ENCODE results near the gene SFXN1.

SFXN1 gene

DNA sequence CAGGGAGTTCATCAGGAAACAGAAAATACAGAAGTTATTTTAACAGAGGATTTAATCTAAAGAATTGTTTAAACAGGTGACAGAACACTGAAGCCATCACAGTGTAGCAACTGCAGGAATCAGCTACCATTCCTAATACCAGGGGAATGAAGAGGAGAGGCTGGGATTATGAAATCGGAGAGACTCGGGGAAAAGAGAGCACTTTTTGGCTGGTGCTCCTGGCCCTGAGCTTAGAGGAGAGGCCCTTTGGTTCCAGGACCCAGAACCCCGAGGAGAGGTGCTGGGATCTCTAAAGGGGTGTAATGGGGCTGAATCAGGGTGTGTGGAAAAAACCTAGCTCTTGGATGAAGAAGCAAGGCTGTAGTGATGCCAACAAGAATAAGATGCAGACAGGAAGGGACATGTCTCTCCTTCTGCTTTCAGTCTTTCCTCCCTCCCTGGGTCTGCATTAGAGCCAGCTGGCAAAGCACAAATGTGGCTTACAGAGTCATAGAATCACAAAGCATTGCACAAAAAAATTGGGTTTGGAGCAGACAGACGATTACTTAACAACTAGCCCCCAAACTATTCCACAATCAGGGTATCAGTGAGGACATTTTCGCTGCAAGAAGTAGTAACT is 11.6 kb upstream of the SFXN1 start:
- DNase-seq, result peak in 1 of 2 donors; percentile 51

- DNase-seq, result no peak
Observed at GRCh38 chr5:175467983-175468690, 10.2 kb upstream of the SFXN1 start.

GRCh38 chr5:175468892-175469291 is 9.5 kb upstream of the SFXN1 start:
- no peak for DNase-seq

DNA sequence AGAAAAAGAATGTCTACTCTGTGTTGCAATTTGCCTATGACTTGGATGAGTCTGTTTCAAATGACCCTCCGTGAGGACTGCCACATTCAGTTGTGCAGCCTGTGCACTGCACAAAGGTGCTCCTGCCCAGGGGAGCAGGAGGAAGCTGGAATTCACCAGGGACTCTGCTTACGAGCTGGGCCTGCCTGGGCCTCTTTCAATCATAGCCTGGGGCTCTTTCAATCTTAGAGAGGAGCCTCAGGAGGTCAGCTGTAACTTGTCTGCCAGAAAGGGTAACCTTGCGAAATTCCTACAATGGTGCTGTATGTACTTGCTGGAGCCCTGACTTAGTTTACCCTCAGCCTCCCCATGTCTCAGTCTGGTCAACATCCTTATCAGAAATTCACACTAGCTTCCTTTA is 8.4 kb upstream of the SFXN1 start:
- no peak for DNase-seq

GRCh38 chr5:175470781-175471180 is 7.6 kb upstream of the SFXN1 start:
- peak; percentile 3 to 32 for DNase-seq

DNA sequence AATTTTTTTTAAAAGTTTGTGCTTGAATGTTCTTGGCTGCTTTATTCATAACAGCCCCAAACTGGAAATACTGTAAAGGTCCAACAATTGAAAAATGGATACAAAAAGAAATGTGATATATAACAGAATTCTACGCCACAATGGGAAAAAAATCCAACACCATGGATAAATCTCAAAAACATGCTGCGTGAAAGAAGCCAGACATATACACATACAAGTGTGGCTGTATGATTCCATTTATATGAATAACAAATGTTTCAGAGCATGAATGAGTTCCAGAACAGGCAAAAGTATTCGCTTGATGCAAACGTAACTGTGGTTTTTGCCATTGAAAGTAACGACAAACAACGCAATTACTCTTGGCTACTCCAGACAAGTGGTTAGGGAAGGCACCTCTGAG is 7.2 kb upstream of the SFXN1 start:
- DNase-seq, result no peak

- DNase-seq, result no peak
Observed at GRCh38 chr5:175471628-175472027, 6.7 kb upstream of the SFXN1 start.

DNA sequence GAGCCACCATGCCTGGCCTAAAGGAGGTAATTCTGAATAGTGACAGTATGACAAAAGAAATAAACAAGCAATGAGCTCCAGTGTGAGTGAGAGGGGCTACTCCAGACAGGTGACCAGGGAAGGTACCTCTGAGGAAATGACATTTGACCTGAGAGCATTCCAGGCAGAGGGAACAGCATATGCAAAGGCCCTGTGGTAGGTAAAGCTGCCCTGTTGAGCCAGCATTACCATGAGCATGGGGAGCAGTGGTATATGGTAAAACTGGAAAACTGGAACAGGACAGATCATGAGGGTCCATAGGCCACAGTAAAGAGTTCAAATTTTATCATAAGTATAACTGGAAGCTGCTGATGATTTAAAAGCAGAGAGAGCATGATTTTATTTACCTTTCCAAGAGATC is 6.0 kb upstream of the SFXN1 start:
- no peak for DNase-seq

DNA sequence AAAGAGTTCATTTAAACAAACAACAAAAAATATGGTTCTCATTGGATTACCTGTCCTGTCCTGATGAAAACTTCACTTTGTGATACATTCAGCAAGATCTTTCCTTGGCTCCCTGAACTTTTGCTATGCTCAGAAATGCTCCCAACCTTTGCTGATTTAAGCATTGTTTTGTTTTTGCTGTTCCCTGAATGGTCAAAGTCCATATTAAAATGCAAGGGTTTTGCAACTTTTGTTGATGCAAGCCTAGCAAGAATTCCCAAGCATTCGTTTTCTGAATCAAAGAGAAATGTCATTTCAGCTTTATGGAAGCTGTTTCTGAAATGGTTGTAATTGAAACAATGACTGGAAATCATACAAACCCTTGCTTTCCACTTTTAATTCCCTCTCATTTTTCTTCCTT is 3.1 kb upstream of the SFXN1 start:
- DNase-seq, result no peak

DNA sequence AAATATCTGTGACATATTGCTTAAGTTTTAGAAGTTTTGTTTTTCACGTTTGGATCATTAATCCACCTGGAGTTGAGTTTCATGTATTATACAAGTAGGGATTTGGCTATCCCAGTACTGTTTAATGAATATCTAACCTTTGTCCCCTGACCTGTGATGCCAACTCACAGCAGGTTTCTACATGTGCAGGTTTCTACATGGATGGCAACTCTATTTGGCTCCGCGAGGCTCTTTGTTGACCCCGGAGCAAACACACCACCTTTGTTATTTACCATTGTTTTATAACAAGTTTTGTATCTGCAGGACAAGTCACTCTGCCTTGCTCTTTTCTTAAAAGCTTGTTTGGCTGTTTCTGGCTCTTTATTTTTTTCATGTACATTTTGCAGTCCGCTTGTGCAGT is 920 bp upstream of the SFXN1 start:
- DNase-seq, result no peak

- no peak for DNase-seq
Observed at GRCh38 chr5:175478008-175478383, 364 bp upstream of the SFXN1 start.

- no peak for DNase-seq
Observed at GRCh38 chr5:175479125-175479881, 943 bp downstream of the SFXN1 start.

GRCh38 chr5:175483337-175483736 is 5.0 kb downstream of the SFXN1 start:
- DNase-seq, result no peak

DNA sequence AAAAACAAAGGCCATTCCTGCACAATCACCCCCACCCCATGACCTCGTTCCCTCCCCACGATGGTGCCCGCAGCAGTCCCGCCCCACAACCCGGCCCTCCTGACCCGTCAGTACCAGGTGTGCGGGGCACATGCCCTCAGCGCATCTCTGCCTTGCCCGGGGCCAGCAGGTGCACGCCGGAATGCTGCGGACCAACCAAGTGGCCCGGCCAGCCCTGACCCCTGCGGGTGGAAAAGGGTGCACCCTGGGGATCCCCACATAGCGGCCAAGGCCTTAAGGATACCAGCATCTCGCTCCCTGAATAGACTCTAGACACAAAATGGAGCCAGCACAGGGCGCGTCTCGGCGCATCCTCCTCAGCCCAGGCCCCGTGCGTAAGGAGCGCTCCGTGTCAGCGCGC is 6.0 kb downstream of the SFXN1 start:
- no peak for DNase-seq

GRCh38 chr5:175484829-175485228 is 6.5 kb downstream of the SFXN1 start:
- DNase-seq, result no peak

DNA sequence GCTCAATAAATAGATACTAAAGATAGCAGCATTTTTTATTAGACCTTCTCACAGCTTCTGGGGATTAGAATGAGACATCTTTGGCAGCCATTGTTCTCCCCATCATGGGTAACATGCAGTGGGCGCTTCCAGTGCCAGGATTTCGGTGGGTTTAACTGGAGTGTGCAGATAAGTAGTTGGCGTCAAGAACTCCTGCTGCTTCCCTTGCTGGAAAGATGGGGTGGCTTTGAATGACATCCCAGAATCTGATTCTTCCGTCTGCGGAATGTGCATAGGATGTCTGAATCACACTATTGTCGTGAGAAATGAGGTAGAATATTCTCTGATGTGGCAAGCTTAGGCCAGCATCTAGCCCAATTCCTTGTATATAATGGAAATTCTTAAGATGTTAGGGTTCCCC is 7.3 kb downstream of the SFXN1 start:
- DNase-seq, result no peak

DNA sequence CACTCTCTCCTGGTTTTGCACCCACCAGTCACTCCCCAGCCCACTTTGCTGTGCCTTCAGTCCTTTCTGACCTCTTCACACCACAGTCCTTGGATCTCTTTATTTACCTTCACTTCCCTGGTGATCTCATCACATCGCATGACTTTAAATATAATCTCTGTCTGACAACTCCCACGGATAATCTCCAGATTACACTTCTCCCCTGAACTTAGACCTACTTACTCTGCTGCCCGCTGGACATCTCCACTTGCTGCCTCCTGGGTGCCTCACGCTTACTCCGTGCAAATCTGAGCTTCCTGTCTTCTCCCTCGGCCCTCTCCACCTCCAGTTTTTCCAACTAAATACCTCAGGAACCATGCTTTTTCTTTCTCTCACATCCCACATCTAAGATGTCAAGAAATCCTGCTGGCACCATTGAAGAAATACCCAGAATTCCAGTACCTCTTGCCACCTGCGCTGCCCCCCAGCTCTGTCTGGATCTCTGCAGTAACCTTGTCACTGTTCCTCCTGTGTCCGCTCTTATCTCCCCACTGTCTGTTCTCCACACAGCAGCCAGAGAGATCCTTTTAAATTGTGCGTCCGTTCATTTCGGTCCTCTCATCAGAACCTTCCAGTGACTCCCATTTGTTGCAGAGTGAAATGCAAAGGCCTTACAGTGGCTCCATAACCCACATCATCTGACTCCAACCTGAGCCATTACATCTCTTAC is 9.3 kb downstream of the SFXN1 start:
- DNase-seq, result no peak

GRCh38 chr5:175489693-175490443 is 11.5 kb downstream of the SFXN1 start:
- no peak for DNase-seq

GRCh38 chr5:175491223-175491622 is 12.9 kb downstream of the SFXN1 start:
- no peak for DNase-seq

DNA sequence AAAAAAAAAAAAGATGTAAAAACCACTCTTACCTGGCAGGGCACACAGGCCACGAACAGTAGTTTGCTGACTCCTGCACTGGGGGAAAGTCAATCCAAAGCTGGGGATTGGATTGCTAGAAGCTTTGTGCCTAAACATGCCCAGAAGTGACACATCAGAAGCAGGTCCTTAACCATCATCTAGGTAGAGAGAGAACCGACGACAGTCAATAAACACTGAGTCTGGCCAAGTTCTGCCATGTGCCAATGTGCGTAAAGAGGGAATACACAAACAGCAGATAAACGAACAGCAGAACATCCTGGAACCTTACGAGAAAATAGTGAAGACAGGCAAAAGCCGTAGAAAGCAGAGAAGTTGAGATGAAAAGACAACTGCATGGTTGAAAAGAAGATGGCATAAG is 14.9 kb downstream of the SFXN1 start:
- DNase-seq, result no peak

DNA sequence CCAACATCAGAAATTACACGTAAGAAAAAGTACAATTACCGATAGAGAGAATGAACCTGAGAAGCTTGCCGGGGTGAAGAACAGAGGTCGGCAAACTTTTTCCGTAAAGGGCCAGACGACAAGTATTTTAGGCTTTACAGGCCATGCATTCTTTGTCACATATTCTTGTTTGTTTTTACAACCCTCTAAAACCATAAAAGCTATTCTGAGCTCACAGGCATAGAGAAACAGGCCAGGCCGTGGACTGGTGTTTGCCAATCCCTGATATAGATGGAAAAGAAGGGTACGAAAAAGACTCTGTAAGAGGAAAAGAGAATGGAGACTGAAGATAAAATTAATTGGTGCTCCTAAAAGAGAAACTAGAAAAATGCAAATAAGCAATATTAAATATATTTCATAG is 15.4 kb downstream of the SFXN1 start:
- no peak for DNase-seq

GRCh38 chr5:175494264-175495183 is 16.2 kb downstream of the SFXN1 start:
- no peak for DNase-seq

Measured in hippocampal formation (tissue), 2 donors.